ENCODE results near the gene GRAMD1C. TPM values are rescaled to one million over a fixed set of nuclear protein-coding genes. Genes with fewer than 3 reads are reported as not detected.

GRAMD1C gene
- total RNA-seq, 1 donor from 2014 or later, result 2.0 TPM

GRCh38 chr3:113867506-113867905 lies 28.9 kb downstream of the GRAMD1C start:
- no peak for DNase-seq
- H3K4me3 ChIP-seq, result no peak overlapping the region
- TF ChIP-seq CTCF (IDR thresholded peaks at IDR 0.05; ENCODE audit: borderline replicate concordance), result no peak
- H3K27me3 ChIP-seq (ENCODE audit: low read depth), result no peaks in the 10 kb centered on the region
- no peak overlapping the region for H3K27ac ChIP-seq (replicated peaks)
- intact Hi-C loops (cut with micrococcal nuclease), result no loop called here
- no peaks in the 10 kb centered on the region for H3K36me3 ChIP-seq
- H3K9me3 ChIP-seq (replicated peaks), result peaks cover 17% of the 10 kb centered on the region
- no peaks in the 10 kb centered on the region for H3K4me1 ChIP-seq

- no peak for DNase-seq
- no peaks in the 10 kb centered on the region for H3K4me1 ChIP-seq
- no peaks in the 10 kb centered on the region for H3K36me3 ChIP-seq
- no peaks in the 10 kb centered on the region for H3K9me3 ChIP-seq (replicated peaks)
- no peaks in the 10 kb centered on the region for H3K27me3 ChIP-seq (ENCODE audit: low read depth)
- H3K4me3 ChIP-seq, result no peak overlapping the region
- no peak overlapping the region for H3K27ac ChIP-seq (replicated peaks)
- intact Hi-C loops (cut with micrococcal nuclease), result no loop called here
- no peak for TF ChIP-seq CTCF (IDR thresholded peaks at IDR 0.05; ENCODE audit: borderline replicate concordance)
Measured at GRCh38 chr3:113873293-113873692, 34.7 kb downstream of the GRAMD1C start.

GRCh38 chr3:113873814-113874526 lies 35.4 kb downstream of the GRAMD1C start:
- Histone ChIP-seq H3K4me1 (no peaks in the 10 kb centered on the region), H3K36me3 (no peaks in the 10 kb centered on the region), H3K27ac (replicated peaks) (no peak overlapping the region), H3K4me3 (no peak overlapping the region), H3K27me3 (ENCODE audit: low read depth) (no peaks in the 10 kb centered on the region), H3K9me3 (replicated peaks) (no peaks in the 10 kb centered on the region)
- TF ChIP-seq CTCF (IDR thresholded peaks at IDR 0.05; ENCODE audit: borderline replicate concordance), result no peak
- DNase-seq, result no peak
- intact Hi-C loops (cut with micrococcal nuclease), result no loop called here

- Histone ChIP-seq H3K27ac (replicated peaks) (no peak overlapping the region), H3K4me1 (no peaks in the 10 kb centered on the region), H3K27me3 (ENCODE audit: low read depth) (no peaks in the 10 kb centered on the region), H3K4me3 (no peak overlapping the region), H3K9me3 (replicated peaks) (peaks cover 3% of the 10 kb centered on the region), H3K36me3 (no peaks in the 10 kb centered on the region)
- no peak for DNase-seq
- intact Hi-C loops (cut with micrococcal nuclease), result no loop called here
- no peak for TF ChIP-seq CTCF (IDR thresholded peaks at IDR 0.05; ENCODE audit: borderline replicate concordance)
Measured at GRCh38 chr3:113878403-113878802, 39.8 kb downstream of the GRAMD1C start.

GRCh38 chr3:113885050-113885449 lies 46.5 kb downstream of the GRAMD1C start:
- H3K27me3 ChIP-seq (ENCODE audit: low read depth), result no peaks in the 10 kb centered on the region
- DNase-seq, result no peak
- H3K4me3 ChIP-seq, result no peak overlapping the region
- TF ChIP-seq CTCF (IDR thresholded peaks at IDR 0.05; ENCODE audit: borderline replicate concordance), result no peak
- H3K36me3 ChIP-seq, result no peaks in the 10 kb centered on the region
- intact Hi-C loops (cut with micrococcal nuclease), result no loop called here
- H3K9me3 ChIP-seq (replicated peaks), result peaks cover 15% of the 10 kb centered on the region
- no peak overlapping the region for H3K27ac ChIP-seq (replicated peaks)
- H3K4me1 ChIP-seq, result no peaks in the 10 kb centered on the region
